OCI-LY7 (cell line): ENCODE measurements around the gene MAN1C1. TPM values are rescaled to one million over a fixed set of nuclear protein-coding genes. Genes with fewer than 3 reads are reported as not detected.

Experiments
- BruUV-seq: library from RNA; stranded (reverse); fragments of 400-500 nt; replicated peaks from 2 replicates; lab custom pipeline; 2021; lab: Mats Ljungman, UMichigan
- CTCF ChIA-PET: fragments of 300-600 bp; sonication (Branson Sonifier 250); formaldehyde crosslinking; loops from one replicate; lab custom pipeline; 2022; ENCODE audit warnings: antibody characterized with exemption; ENCODE audit not compliant: unreplicated experiment; lab: Charles Lee
- POLR2A ChIA-PET: fragments of 300-600 bp; sonication (Branson Sonifier 250); formaldehyde crosslinking; loops from one replicate; lab custom pipeline; 2022; ENCODE audit warnings: antibody characterized with exemption; lab: Charles Lee
- DNase-seq: peaks from one replicate; pipeline ENCODE4 v3.0.0-alpha.2; 2015; ENCODE audit warnings: low spot score
- H2AFZ ChIP-seq: fragments of 200-600 bp; sonication (generic), shearing (Covaris generic); 2 replicates; pipeline ENCODE4 v1.6.1; 2014; ENCODE audit warnings: mild to moderate bottlenecking, antibody characterized with exemption, low read length, moderate library complexity
- H3K27ac ChIP-seq: fragments of 200-600 bp; sonication (generic); 2 replicates; pipeline ENCODE4 v1.5.1; 2014; ENCODE audit warnings: mixed run types, low read depth, mild to moderate bottlenecking, moderate library complexity, low read length, inconsistent platforms; ENCODE audit not compliant: poor library complexity, severe bottlenecking
- H3K36me3 ChIP-seq: fragments of 200-600 bp; sonication (generic); 2 replicates; pipeline ENCODE4 v1.6.1; 2014; ENCODE audit warnings: mild to moderate bottlenecking, antibody characterized with exemption, low read length, moderate library complexity, mixed read lengths; ENCODE audit not compliant: insufficient read depth
- H3K4me1 ChIP-seq: fragments of 200-600 bp; sonication (generic); 2 replicates; pipeline ENCODE4 v1.5.1; 2014; ENCODE audit warnings: mild to moderate bottlenecking, low read length; ENCODE audit not compliant: insufficient read depth, poor library complexity, severe bottlenecking
- H3K4me2 ChIP-seq: fragments of 200-600 bp; sonication (generic); 2 replicates; pipeline ENCODE4 v1.6.1; 2014; ENCODE audit warnings: mild to moderate bottlenecking, low read length
- H3K4me3 ChIP-seq: fragments of 200-600 bp; sonication (generic); 2 replicates; pipeline ENCODE4 v1.5.1; 2014; ENCODE audit warnings: mild to moderate bottlenecking, low read depth, low read length; ENCODE audit not compliant: poor library complexity, severe bottlenecking
- H3K79me2 ChIP-seq: fragments of 200-600 bp; sonication (generic); 2 replicates; pipeline ENCODE4 v1.6.1; 2016; ENCODE audit warnings: low read depth, mild to moderate bottlenecking, low read length, moderate library complexity, mixed read lengths; ENCODE audit not compliant: insufficient read depth
- H3K9me2 ChIP-seq: fragments of 200-600 bp; sonication (generic); 2 replicates; pipeline ENCODE4 v1.6.1; 2016; ENCODE audit warnings: mild to moderate bottlenecking, low read length, mixed read lengths; ENCODE audit not compliant: insufficient read depth
- H3K9me3 ChIP-seq: fragments of 200-600 bp; sonication (generic); 2 replicates; pipeline ENCODE4 v1.6.1; 2014; ENCODE audit warnings: mild to moderate bottlenecking, mixed run types, low read length, mixed read lengths
- H4K20me1 ChIP-seq: fragments of 200-600 bp; sonication (generic); 2 replicates; pipeline ENCODE4 v1.6.1; 2014; ENCODE audit warnings: mild to moderate bottlenecking, antibody characterized with exemption, low read length, moderate library complexity, mixed read lengths; ENCODE audit not compliant: insufficient read depth
- CTCF ChIP-seq: fragments of 200-600 bp; sonication (generic); conservative IDR thresholded peaks from 2 replicates; pipeline ENCODE4 v1.5.1; 2014; ENCODE audit warnings: mild to moderate bottlenecking, antibody characterized with exemption, low read length, moderate library complexity, mixed read lengths
- EZH2phosphoT487 ChIP-seq: fragments of 200-600 bp; sonication (generic); IDR thresholded peaks from 2 replicates; pipeline ENCODE4 v1.6.1; 2018; ENCODE audit warnings: low read depth, borderline replicate concordance, mild to moderate bottlenecking, mixed run types, antibody characterized with exemption, low read length, moderate library complexity, mixed read lengths
- intact Hi-C: fragments of 100-400 bp; cut with micrococcal nuclease; formaldehyde crosslinking; loops from one replicate; pipeline ENCODE4 v1.10.0; 2022; ENCODE audit not compliant: unreplicated experiment
- total RNA-seq, 2 experiments: library from RNA; depleted of rRNA in 1 of 2; stranded (reverse); fragments of >200 nt in 1 of 2; shearing (Covaris generic) in 1 of 2; gene quantifications; 2 replicates each; pipeline ENCODE4 v1.2.3, GENCODE V29; 2014 to 2022

The MAN1C1 gene
- total RNA-seq, 2 experiments from 2014 or later: 3.0 to 4.9 TPM

DNA sequence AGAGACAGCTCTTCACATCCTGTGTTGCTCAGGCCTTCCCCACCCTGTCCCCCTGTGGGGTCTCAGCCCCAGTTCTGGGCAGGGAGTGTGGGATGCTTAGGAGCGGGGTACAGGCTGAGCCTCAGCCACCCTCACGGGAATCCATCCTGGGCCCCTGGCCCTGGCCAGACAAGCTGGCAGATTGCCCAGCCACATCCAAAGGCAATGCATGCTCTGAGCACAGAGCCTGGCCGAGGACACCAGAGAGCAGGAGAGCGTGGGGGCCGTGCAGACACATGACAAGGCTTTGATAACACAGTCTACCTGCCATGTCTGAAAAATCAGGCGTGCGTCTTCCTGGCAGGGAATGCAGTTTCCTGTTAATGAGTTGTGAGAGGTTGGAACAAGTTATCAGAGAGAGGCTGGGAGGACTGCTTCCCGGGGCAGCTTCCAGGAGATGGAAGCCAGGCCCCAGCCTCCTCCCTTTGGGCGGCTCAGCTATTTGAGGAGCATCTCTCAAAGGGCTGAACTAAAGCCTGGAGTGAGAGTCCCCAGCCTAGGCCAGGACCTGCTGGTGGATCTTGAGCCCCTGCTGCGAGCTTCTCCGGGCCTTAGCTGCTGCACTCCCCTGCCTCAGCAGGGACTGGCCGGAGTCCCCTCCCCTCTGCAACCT lies 111.2 kb downstream of the MAN1C1 start:
- DNase-seq: no peak
- Histone ChIP-seq H2AFZ (no peak overlapping the region), H3K4me2 (no peak overlapping the region), H3K27ac (no peak overlapping the region), H3K9me3 (no peaks in the 10 kb centered on the region), H3K79me2 (no peaks in the 10 kb centered on the region), H3K4me3 (no peak overlapping the region), H3K4me1 (peaks cover 9% of the 10 kb centered on the region), H3K9me2 (no peaks in the 10 kb centered on the region), H3K36me3 (no peaks in the 10 kb centered on the region), H4K20me1 (no peaks in the 10 kb centered on the region)
- CTCF ChIA-PET: interaction anchor here (0.6 kb wide), 1 partner anchor 289 kb away, joined by 4 read pairs; no protein-coding TSS in a partner anchor
- POLR2A ChIA-PET: interaction anchor here (0.5 kb wide), 1 partner anchor 197 kb away, joined by 5 read pairs; no protein-coding TSS in a partner anchor
- no TSS peak for BruUV-seq
- intact Hi-C loops: no loop called here
- TF ChIP-seq EZH2phosphoT487 (no peak), CTCF (no peak)

- CTCF ChIA-PET: no interaction called here
- H3K4me1 ChIP-seq: peaks cover 9% of the 10 kb centered on the region
Observed at GRCh38 chr1:25728301-25728935, 111.8 kb downstream of the MAN1C1 start.

More at GRCh38 chr1:25728301-25728935, 111.8 kb downstream of the MAN1C1 start:
- H3K4me3 ChIP-seq: no peak overlapping the region
- TF ChIP-seq CTCF (no peak), EZH2phosphoT487 (no peak)
- intact Hi-C loops: no loop called here
- BruUV-seq: no TSS peak
- H3K79me2 ChIP-seq: no peaks in the 10 kb centered on the region
- no peaks in the 10 kb centered on the region for H3K9me2 ChIP-seq
- POLR2A ChIA-PET: no interaction called here
- no peak overlapping the region for H3K27ac ChIP-seq
- no peaks in the 10 kb centered on the region for H3K36me3 ChIP-seq
- H2AFZ ChIP-seq: no peak overlapping the region
- H3K9me3 ChIP-seq: no peaks in the 10 kb centered on the region
- H4K20me1 ChIP-seq: no peaks in the 10 kb centered on the region
- no peak overlapping the region for H3K4me2 ChIP-seq
- no peak for DNase-seq
